Measurements from ENCODE around the gene NGLY1. TPM values are rescaled to one million over a fixed set of nuclear protein-coding genes. Genes with fewer than 3 reads are reported as not detected.
A peak's percentile ranks its signal among the peaks of the same experiment; 100 is the strongest.

Gene NGLY1
- total and polyA plus RNA-seq, 2 of the 4 experiments (the other 2 are of a cell fraction): 10.0 to 14.9 TPM

DNA sequence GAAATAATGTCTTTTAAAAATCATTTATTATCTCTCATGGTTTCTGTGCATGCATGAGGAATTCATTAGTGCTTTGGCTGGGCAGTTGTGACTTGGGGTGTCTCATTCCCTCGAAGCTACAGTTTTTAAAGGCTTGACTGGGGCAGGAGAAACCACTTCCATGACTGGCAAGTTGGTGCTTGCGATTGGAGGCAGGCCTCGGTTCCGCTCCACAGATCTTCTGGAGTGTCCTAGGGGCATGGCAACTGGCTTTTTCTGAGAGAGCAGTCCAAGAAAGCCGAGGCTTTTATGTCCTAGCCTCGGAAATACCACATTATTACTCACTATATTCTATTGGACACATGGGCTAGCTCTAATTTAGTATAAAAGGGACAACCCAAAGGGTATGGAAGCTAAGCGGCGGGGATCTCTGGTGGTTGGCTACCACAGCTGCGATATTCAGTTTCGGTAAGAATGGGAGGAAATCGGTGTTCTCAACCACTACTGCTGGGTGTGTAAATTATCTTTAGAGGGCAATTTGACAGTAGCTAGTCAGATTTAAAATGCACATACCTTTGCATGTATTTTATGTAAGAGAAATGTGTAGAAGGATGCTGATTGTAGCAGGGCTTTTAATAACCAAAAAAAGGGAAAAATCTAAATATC is 69.8 kb downstream of the NGLY1 start:
- Histone ChIP-seq H2AK5ac (ENCODE audit: low read depth, low read length) (no peak overlapping the region), H4K20me1 (ENCODE audit: insufficient read depth, low read length) (no peaks in the 10 kb centered on the region), H4K5ac (ENCODE audit: low read depth, low read length) (no peak overlapping the region), H2BK15ac (ENCODE audit: low read depth, low read length) (no peak overlapping the region), H2AFZ (replicated peaks; ENCODE audit: low read length, poor library complexity) (no peak overlapping the region), H3K27me3 (ENCODE audit: control insufficient read depth, insufficient read depth, low read length) (no peaks in the 10 kb centered on the region), H3K9me1 (ENCODE audit: insufficient read depth, low read length) (no peaks in the 10 kb centered on the region), H2AK9ac (replicated peaks; ENCODE audit: low read depth, low read length, poor library complexity) (peak overlapping the region; percentile 55), H3K9me3 (ENCODE audit: control insufficient read depth, insufficient read depth, low read length) (no peaks in the 10 kb centered on the region), H4K91ac (ENCODE audit: insufficient read depth, low read depth, low read length) (no peak overlapping the region), H3K27ac (ENCODE audit: insufficient read depth, low read length) (no peak overlapping the region), H3K23ac (ENCODE audit: low read depth, low read length) (no peak overlapping the region), H3K4me1 (ENCODE audit: control insufficient read depth, insufficient read depth, low read length) (no peaks in the 10 kb centered on the region), H4K8ac (ENCODE audit: low read depth in 2 of 2, low read length in 2 of 2) (no peak overlapping the region), H3K18ac (ENCODE audit: low read depth, low read length) (no peak overlapping the region), H3K79me1 (ENCODE audit: low read depth in 1 of 2, low read length in 2 of 2) (no peaks in the 10 kb centered on the region), H3K9ac (ENCODE audit: low read depth, low read length) (no peak overlapping the region), H2BK5ac (ENCODE audit: low read depth, low read length, poor library complexity, severe bottlenecking) (no peak overlapping the region), H3K56ac (ENCODE audit: extremely low read depth, insufficient read depth, low read length) (no peak overlapping the region), H2BK120ac (ENCODE audit: low read depth, low read length) (no peak overlapping the region), H3K36me3 (ENCODE audit: control insufficient read depth, insufficient read depth, low read length) (no peaks in the 10 kb centered on the region), H3K4ac (ENCODE audit: low read depth, low read length) (no peak overlapping the region), H3K4me3 (ENCODE audit: insufficient read depth, low read depth, low read length) (no peak overlapping the region), H2BK20ac (ENCODE audit: low read depth, low read length) (no peak overlapping the region), H3K4me2 (ENCODE audit: low read depth, low read length) (no peak overlapping the region), H3K14ac (replicated peaks; ENCODE audit: low read depth, low read length) (no peak overlapping the region)
- POLR2A ChIA-PET (ENCODE audit: unreplicated experiment): no interaction called here
- CTCF ChIA-PET: no interaction called here
- BruUV-seq (replicated peaks): no TSS peak
- intact Hi-C loops (cut with micrococcal nuclease): no loop called here
- ATAC-seq (ENCODE audit: low read depth) (no peak), DNase-seq (no peak)
- dilution Hi-C loops (cut with HindIII; ENCODE audit: low sequenced_read_pairs, unreplicated experiment): no loop called here
- no CpG with 5 or more reads among the region's 11 CpGs for WGBS, 2 experiments (ENCODE audit: extremely low coverage in 2 of 2, insufficient read length in 1 of 2)
- in situ Hi-C loops (cut with MboI; ENCODE audit: low sequenced_read_pairs): no loop called here
- TF ChIP-seq POLR2A (IDR thresholded peaks at IDR 0.05; ENCODE audit: low read depth, low read length): no peak
- TF ChIP-seq CHD1 (IDR thresholded peaks at IDR 0.05; ENCODE audit: low read depth, low read length): no peak
- TF ChIP-seq RAD21 (IDR thresholded peaks at IDR 0.05; ENCODE audit: low read length): no peak
- TF ChIP-seq NFE2L2 (IDR thresholded peaks at IDR 0.05; ENCODE audit: low read depth, low read length): no peak
- no peak for TF ChIP-seq ELK1 (IDR thresholded peaks at IDR 0.05; ENCODE audit: borderline replicate concordance, low read depth, low read length)
- no peak for TF ChIP-seq BHLHE40 (IDR thresholded peaks at IDR 0.05; ENCODE audit: low read depth, low read length)
- no peak for TF ChIP-seq RFX5 (IDR thresholded peaks at IDR 0.05; ENCODE audit: low read depth, low read length)
- TF ChIP-seq CTCF (conservative IDR thresholded peaks at IDR 0.05; ENCODE audit: low read depth, low read length): no peak
- TF ChIP-seq, protein P1, sequence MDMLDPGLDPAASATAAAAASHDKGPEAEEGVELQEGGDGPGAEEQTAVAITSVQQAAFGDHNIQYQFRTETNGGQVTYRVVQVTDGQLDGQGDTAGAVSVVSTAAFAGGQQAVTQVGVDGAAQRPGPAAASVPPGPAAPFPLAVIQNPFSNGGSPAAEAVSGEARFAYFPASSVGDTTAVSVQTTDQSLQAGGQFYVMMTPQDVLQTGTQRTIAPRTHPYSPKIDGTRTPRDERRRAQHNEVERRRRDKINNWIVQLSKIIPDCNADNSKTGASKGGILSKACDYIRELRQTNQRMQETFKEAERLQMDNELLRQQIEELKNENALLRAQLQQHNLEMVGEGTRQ (IDR thresholded peaks at IDR 0.05; ENCODE audit: low read depth, low read length): no peak
- TF ChIP-seq FOS (IDR thresholded peaks at IDR 0.05; ENCODE audit: low read depth, low read length): no peak
- TF ChIP-seq MAFK (IDR thresholded peaks at IDR 0.05; ENCODE audit: low read depth, low read length): no peak
- no peak for TF ChIP-seq CEBPB (IDR thresholded peaks at IDR 0.05; ENCODE audit: low read depth, low read length)
